22Rv1 (cell line): Measurements from ENCODE around the gene HK2.

ENCODE experiments used
- ZFX ChIP-seq: fragments of 450-650 bp; IDR thresholded peaks from 2 replicates; pipeline ENCODE4 v1.6.1; 2017; ENCODE audit warnings: antibody characterized with exemption, borderline replicate concordance
- TF ChIP-seq, protein P1 (sequence below): fragments of 450-650 bp; IDR thresholded peaks from 2 replicates; pipeline ENCODE4 v1.5.1; 2017; ENCODE audit warnings: mild to moderate bottlenecking

GRCh38 chr2:74814102-74814501 is 19.8 kb upstream of the HK2 start:
- TF ChIP-seq, protein P1, sequence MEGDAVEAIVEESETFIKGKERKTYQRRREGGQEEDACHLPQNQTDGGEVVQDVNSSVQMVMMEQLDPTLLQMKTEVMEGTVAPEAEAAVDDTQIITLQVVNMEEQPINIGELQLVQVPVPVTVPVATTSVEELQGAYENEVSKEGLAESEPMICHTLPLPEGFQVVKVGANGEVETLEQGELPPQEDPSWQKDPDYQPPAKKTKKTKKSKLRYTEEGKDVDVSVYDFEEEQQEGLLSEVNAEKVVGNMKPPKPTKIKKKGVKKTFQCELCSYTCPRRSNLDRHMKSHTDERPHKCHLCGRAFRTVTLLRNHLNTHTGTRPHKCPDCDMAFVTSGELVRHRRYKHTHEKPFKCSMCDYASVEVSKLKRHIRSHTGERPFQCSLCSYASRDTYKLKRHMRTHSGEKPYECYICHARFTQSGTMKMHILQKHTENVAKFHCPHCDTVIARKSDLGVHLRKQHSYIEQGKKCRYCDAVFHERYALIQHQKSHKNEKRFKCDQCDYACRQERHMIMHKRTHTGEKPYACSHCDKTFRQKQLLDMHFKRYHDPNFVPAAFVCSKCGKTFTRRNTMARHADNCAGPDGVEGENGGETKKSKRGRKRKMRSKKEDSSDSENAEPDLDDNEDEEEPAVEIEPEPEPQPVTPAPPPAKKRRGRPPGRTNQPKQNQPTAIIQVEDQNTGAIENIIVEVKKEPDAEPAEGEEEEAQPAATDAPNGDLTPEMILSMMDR = no peak
- no peak for TF ChIP-seq ZFX
